ENCODE data around the gene AP4M1. TPM values are rescaled to one million over a fixed set of nuclear protein-coding genes. Genes with fewer than 3 reads are reported as not detected.
A peak's percentile ranks its signal among the peaks of the same experiment; 100 is the strongest.

The AP4M1 gene
- total and polyA plus RNA-seq, 10 of the 15 experiments (the other 5 are each of a cell fraction or from before 2014, with no cell fraction given) = 0.77 to 16.1 (median 13.0) TPM

- TF ChIP-seq ZBTB11 (CRISPR knock-in tag; IDR thresholded peaks at IDR 0.05) = no peak
- TF ChIP-seq ZBTB40 (IDR thresholded peaks at IDR 0.05; ENCODE audit: borderline replicate concordance) = no peak; the same call in 1 of the 2 replicates
- TF ChIP-seq RELA (IDR thresholded peaks at IDR 0.05; ENCODE audit: borderline replicate concordance, partially characterized antibody) = peak; percentile 88
- peak; percentile 88 for TF ChIP-seq ATF3 (IDR thresholded peaks at IDR 0.05; ENCODE audit: borderline replicate concordance, extremely low read depth, low read depth, low read length)
These were observed at the start of gene AP4M1, which contains the start of gene MCM7 (continued) for GRCh38 chr7:100101016-100101862.
